ENCODE results near the gene EYA3. TPM values are rescaled to one million over a fixed set of nuclear protein-coding genes. Genes with fewer than 3 reads are reported as not detected.

EYA3 gene
- total and polyA plus RNA-seq, 2 of the 4 experiments (the other 2 are of a cell fraction) = 9.1 to 17.6 TPM

DNA sequence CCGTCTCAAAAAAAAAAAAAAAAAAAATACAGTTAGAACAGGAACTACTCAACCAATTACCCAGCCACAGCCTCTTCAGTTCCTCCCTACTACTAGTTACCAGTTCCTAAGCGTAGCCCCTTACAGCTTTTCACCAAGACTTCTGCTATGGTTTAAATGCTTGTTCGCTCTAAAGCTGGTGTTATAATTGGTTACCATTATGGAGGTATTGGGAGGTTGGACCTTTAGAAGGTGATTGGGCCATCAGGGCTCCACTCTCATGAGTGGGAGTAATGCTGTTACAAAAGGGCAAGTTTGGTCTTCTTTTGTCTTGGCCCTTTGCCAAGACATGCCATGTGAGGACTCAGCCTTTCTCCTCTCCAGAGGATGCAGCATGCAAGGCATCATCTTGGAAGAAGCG, 156.7 kb downstream of the EYA3 start:
- Histone ChIP-seq H4K91ac (ENCODE audit: insufficient read depth, low read depth, low read length) (no peak overlapping the region), H4K5ac (ENCODE audit: low read depth, low read length) (no peak overlapping the region), H2AK5ac (ENCODE audit: low read depth, low read length) (no peak overlapping the region), H3K14ac (replicated peaks; ENCODE audit: low read depth, low read length) (no peak overlapping the region), H2BK20ac (ENCODE audit: low read depth, low read length) (no peak overlapping the region), H3K56ac (ENCODE audit: extremely low read depth, insufficient read depth, low read length) (no peak overlapping the region), H3K18ac (ENCODE audit: low read depth, low read length) (no peak overlapping the region), H3K9ac (ENCODE audit: low read depth, low read length) (no peak overlapping the region), H3K36me3 (ENCODE audit: control insufficient read depth, insufficient read depth, low read length) (no peaks in the 10 kb centered on the region), H3K9me1 (ENCODE audit: insufficient read depth, low read length) (no peaks in the 10 kb centered on the region), H3K27me3 (ENCODE audit: control insufficient read depth, insufficient read depth, low read length) (peaks cover 16% of the 10 kb centered on the region), H2BK120ac (ENCODE audit: low read depth, low read length) (no peak overlapping the region), H3K4me1 (ENCODE audit: control insufficient read depth, insufficient read depth, low read length) (peaks cover 4% of the 10 kb centered on the region), H4K8ac (ENCODE audit: low read depth in 2 of 2, low read length in 2 of 2) (no peak overlapping the region), H3K4me2 (ENCODE audit: low read depth, low read length) (no peak overlapping the region), H2AFZ (replicated peaks; ENCODE audit: low read length, poor library complexity) (no peak overlapping the region), H3K23ac (ENCODE audit: low read depth, low read length) (no peak overlapping the region), H3K79me1 (ENCODE audit: low read depth in 1 of 2, low read length in 2 of 2) (no peaks in the 10 kb centered on the region), H3K4ac (ENCODE audit: low read depth, low read length) (no peak overlapping the region), H2BK15ac (ENCODE audit: low read depth, low read length) (no peak overlapping the region), H2BK5ac (ENCODE audit: low read depth, low read length, poor library complexity, severe bottlenecking) (no peak overlapping the region), H3K9me3 (ENCODE audit: control insufficient read depth, insufficient read depth, low read length) (no peaks in the 10 kb centered on the region), H3K4me3 (ENCODE audit: insufficient read depth, low read depth, low read length) (no peak overlapping the region), H2AK9ac (replicated peaks; ENCODE audit: low read depth, low read length, poor library complexity) (no peak overlapping the region), H3K27ac (ENCODE audit: insufficient read depth, low read length) (no peak overlapping the region), H4K20me1 (ENCODE audit: insufficient read depth, low read length) (no peaks in the 10 kb centered on the region)
- ATAC-seq (ENCODE audit: low read depth) (no peak), DNase-seq (no peak)
- in situ Hi-C loops (cut with MboI; ENCODE audit: low sequenced_read_pairs) (no loop called here), dilution Hi-C loops (cut with HindIII; ENCODE audit: low sequenced_read_pairs, unreplicated experiment) (no loop called here), intact Hi-C loops (cut with micrococcal nuclease) (no loop called here)
- TF ChIP-seq CEBPB (IDR thresholded peaks at IDR 0.05; ENCODE audit: low read depth, low read length) = no peak
- no peak for TF ChIP-seq FOS (IDR thresholded peaks at IDR 0.05; ENCODE audit: low read depth, low read length)
- no peak for TF ChIP-seq RFX5 (IDR thresholded peaks at IDR 0.05; ENCODE audit: low read depth, low read length)
- TF ChIP-seq MAFK (IDR thresholded peaks at IDR 0.05; ENCODE audit: low read depth, low read length) = no peak
- no peak for TF ChIP-seq RCOR1 (IDR thresholded peaks at IDR 0.05; ENCODE audit: insufficient replicate concordance, low read length)
- no peak for TF ChIP-seq MAZ (IDR thresholded peaks at IDR 0.05; ENCODE audit: borderline replicate concordance, low read depth, low read length)
- POLR2A ChIA-PET (ENCODE audit: unreplicated experiment) = no interaction called here
- BruUV-seq (replicated peaks) = no TSS peak
- no CpG with 5 or more reads among the region's 4 CpGs for WGBS, 2 experiments (ENCODE audit: extremely low coverage in 2 of 2, insufficient read length in 1 of 2)
- CTCF ChIA-PET = interaction anchor here (1.5 kb wide), 1 partner anchor 9 kb away, joined by 5 read pairs; no protein-coding TSS in a partner anchor

All from IMR-90 (cell line).